Measurements from ENCODE around the gene ANOS1. TPM values are rescaled to one million over a fixed set of nuclear protein-coding genes. Genes with fewer than 3 reads are reported as not detected.
"Not testable (repeated sequence)": the region's sequence is repeated elsewhere in the genome, so short reads cannot be mapped to it uniquely, and the experiment has no call there.

ANOS1 gene
- total RNA-seq, 4 donors from 2014 or later = 3.2 to 15.7 (median 4.0) TPM

DNA sequence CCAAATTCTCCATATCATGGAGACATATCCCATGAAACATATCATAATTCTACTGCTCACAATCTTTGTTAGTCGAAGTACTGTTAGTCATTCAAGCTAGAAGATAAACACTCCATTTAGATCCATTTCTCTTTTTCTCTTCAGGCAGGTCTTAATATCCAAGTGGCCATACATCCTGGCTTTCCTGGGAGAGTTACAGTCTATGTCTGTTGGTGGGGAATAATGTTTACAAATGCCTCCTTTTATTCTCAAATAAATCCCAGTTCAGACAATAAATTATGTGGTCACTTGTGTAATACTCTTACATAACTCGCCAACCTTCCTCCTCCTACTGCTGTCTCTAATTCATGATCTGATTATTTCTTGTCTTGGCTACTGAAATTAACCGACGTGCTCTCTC lies 185.2 kb downstream of the ANOS1 start:
- ATAC-seq (ENCODE audit: low FRiP score) = no peak
- TF ChIP-seq, protein P1, sequence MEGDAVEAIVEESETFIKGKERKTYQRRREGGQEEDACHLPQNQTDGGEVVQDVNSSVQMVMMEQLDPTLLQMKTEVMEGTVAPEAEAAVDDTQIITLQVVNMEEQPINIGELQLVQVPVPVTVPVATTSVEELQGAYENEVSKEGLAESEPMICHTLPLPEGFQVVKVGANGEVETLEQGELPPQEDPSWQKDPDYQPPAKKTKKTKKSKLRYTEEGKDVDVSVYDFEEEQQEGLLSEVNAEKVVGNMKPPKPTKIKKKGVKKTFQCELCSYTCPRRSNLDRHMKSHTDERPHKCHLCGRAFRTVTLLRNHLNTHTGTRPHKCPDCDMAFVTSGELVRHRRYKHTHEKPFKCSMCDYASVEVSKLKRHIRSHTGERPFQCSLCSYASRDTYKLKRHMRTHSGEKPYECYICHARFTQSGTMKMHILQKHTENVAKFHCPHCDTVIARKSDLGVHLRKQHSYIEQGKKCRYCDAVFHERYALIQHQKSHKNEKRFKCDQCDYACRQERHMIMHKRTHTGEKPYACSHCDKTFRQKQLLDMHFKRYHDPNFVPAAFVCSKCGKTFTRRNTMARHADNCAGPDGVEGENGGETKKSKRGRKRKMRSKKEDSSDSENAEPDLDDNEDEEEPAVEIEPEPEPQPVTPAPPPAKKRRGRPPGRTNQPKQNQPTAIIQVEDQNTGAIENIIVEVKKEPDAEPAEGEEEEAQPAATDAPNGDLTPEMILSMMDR (IDR thresholded peaks at IDR 0.05) = no peak
- no peak for DNase-seq (ENCODE audit: low spot score)

DNA sequence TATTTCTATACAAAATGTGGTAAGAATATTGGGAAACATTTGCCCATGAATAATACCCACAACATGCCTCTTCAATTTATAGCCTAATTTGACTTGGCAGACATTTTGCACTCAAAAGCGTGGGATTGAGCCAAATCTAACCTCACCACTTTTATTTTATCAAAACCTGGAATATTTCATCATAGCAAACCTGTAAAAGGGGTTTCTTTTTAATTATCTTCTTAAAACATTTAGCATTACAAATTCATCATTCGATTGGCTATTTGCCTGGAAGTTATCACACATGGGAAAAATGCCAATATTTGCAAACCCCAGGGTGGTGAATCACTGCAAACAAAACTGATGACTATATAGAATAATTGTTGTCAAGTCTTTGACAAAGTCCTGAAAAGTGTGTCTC lies 211.1 kb downstream of the ANOS1 start:
- ATAC-seq (ENCODE audit: low FRiP score) (no peak), DNase-seq (ENCODE audit: low spot score) (no peak)
- TF ChIP-seq, protein P1 (IDR thresholded peaks at IDR 0.05) = no peak

- TF ChIP-seq, protein P1 (IDR thresholded peaks at IDR 0.05) = no peak
- DNase-seq (ENCODE audit: low spot score) (no peak), ATAC-seq (ENCODE audit: low FRiP score) (no peak)
Observed at GRCh38 chrX:8520178-8520577, 211.8 kb downstream of the ANOS1 start.

GRCh38 chrX:8504451-8504850 lies 227.5 kb downstream of the ANOS1 start:
- no peak for DNase-seq (ENCODE audit: low spot score)
- peak; percentile 62 for ATAC-seq (ENCODE audit: low FRiP score)

DNA sequence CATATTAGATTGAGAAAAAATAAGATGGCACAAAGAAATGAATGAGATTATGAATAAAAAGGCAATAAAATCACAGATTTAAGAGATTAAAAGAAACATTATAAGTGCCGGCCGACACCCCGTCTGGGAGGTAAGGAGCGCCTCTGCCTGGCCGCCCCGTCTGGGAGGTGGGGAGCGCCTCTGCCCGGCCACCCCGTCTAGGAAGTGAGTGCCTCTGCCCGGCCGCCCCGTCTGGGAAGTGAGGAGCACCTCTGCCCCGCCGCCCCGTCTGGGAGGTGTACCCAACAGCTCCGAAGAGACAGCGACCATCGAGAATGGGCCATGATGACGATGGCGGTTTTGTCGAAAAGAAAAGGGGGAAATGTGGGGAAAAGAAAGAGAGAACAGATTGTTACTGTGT lies 229.8 kb downstream of the ANOS1 start:
- ATAC-seq (ENCODE audit: low FRiP score); DNase-seq (ENCODE audit: low spot score): not testable (repeated sequence)

More at GRCh38 chrX:8504451-8504850, 227.5 kb downstream of the ANOS1 start:
- TF ChIP-seq, protein P1 (IDR thresholded peaks at IDR 0.05) = no peak

DNA sequence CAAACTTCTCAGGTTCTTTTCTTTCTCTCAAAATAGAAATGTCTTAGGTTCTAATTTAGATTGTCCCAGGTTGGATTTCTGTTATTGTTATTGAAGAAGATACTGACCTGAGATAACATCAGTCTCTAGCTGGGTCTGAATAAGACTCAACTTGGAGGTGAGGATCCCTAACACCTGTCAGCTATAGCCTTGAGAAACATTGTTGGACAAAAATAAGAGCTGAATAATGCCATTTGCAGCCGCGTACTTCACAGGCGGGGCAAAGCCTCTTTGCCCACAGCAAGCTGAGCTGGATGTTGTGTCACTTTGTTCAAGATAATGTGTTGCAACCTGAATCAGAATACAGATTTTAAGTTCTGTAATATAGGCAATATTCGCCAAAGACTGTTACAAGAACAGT lies 231.7 kb downstream of the ANOS1 start:
- TF ChIP-seq, protein P1 (IDR thresholded peaks at IDR 0.05) = no peak
- ATAC-seq (ENCODE audit: low FRiP score) (no peak), DNase-seq (ENCODE audit: low spot score) (no peak)

DNA sequence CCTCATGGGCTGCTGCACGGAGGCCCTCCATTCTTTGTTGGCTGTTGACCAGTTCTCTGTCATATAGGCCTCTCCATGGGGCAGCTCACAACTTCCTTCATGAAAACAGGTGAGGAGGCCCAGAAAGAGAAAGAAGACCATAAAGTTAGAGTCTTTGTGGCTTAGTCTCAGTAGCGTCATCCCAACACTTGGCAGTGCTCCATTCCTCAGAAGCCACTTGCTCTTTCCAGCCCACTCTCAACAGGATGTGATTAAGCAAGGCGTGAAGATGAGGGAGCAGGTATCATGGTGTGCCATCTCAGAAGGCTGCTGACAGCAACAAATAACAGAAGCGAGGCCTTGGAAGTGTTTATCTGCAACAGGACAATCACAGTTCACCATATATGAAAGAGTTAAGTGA lies 236.9 kb downstream of the ANOS1 start:
- not testable (repeated sequence) for ATAC-seq (ENCODE audit: low FRiP score); DNase-seq (ENCODE audit: low spot score)

GRCh38 chrX:8484360-8484949 lies 247.5 kb downstream of the ANOS1 start:
- no peak for DNase-seq (ENCODE audit: low spot score)
- no peak for ATAC-seq (ENCODE audit: low FRiP score)
- TF ChIP-seq, protein P1 (IDR thresholded peaks at IDR 0.05) = no peak

Other genes with a start within 250 kb of the ANOS1 start
- gene FAM9A, start 69.2 kb upstream of the ANOS1 start, total RNA-seq = not detected

All from omental fat pad (tissue), 4 donors.